KMS-11 (cell line): Measurements from ENCODE around the gene NYNRIN.

Experiments used
- H2AFZ ChIP-seq: fragments of 200-600 bp; sonication (generic); 2 replicates; pipeline ENCODE4 v1.6.1; 2016; ENCODE audit warnings: antibody characterized with exemption, mixed run types, low read depth
- H3K27ac ChIP-seq: fragments of 200-600 bp; sonication (generic); 2 replicates; pipeline ENCODE4 v1.6.1; 2016; ENCODE audit warnings: mild to moderate bottlenecking, mixed run types
- H3K27me3 ChIP-seq: fragments of 200-600 bp; sonication (generic); 2 replicates; pipeline ENCODE4 v1.6.1; 2017; ENCODE audit warnings: mild to moderate bottlenecking, low read depth, mixed run types, moderate library complexity; ENCODE audit not compliant: insufficient read depth
- H3K36me3 ChIP-seq: fragments of 200-600 bp; sonication (generic); 2 replicates; pipeline ENCODE4 v1.6.1; 2017; ENCODE audit warnings: mild to moderate bottlenecking, mixed run types; ENCODE audit not compliant: insufficient read depth
- H3K4me1 ChIP-seq: fragments of 200-600 bp; sonication (generic); 2 replicates; pipeline ENCODE4 v1.6.1; 2016; ENCODE audit warnings: mild to moderate bottlenecking, low read depth, mixed run types; ENCODE audit not compliant: poor library complexity, severe bottlenecking
- H3K4me2 ChIP-seq: fragments of 200-600 bp; sonication (generic); 2 replicates; pipeline ENCODE4 v1.7.0; 2016; ENCODE audit warnings: mild to moderate bottlenecking, mixed run types
- H3K4me3 ChIP-seq: fragments of 200-600 bp; sonication (generic); IDR thresholded peaks from 2 replicates; pipeline ENCODE4 v1.6.1; 2017; ENCODE audit warnings: low read depth, low read length, mixed read lengths; ENCODE audit not compliant: insufficient read depth
- H3K79me2 ChIP-seq: fragments of 200-600 bp; sonication (generic); 2 replicates; pipeline ENCODE4 v1.6.1; 2016; ENCODE audit warnings: low read depth, mixed run types; ENCODE audit not compliant: insufficient read depth
- H3K9ac ChIP-seq: fragments of 200-600 bp; sonication (generic); 2 replicates; pipeline ENCODE4 v1.6.1; 2016; ENCODE audit warnings: mild to moderate bottlenecking, mixed run types
- H4K20me1 ChIP-seq: fragments of 200-600 bp; sonication (generic); 2 replicates; pipeline ENCODE4 v1.6.1; 2016; ENCODE audit warnings: mild to moderate bottlenecking, mixed run types; ENCODE audit not compliant: insufficient read depth
- CTCF ChIP-seq: fragments of 200-600 bp; sonication (generic); conservative IDR thresholded peaks from 2 replicates; pipeline ENCODE4 v1.6.1; 2017; ENCODE audit warnings: low read depth, mild to moderate bottlenecking, antibody characterized with exemption, low read length, moderate library complexity, mixed read lengths

The NYNRIN gene

GRCh38 chr14:24461336-24461735 lies 62.5 kb downstream of the NYNRIN start:
- no peak overlapping the region for H3K9ac ChIP-seq
- no peaks in the 10 kb centered on the region for H3K79me2 ChIP-seq
- no peaks in the 10 kb centered on the region for H3K27me3 ChIP-seq
- no peaks in the 10 kb centered on the region for H3K4me1 ChIP-seq
- no peak overlapping the region for H3K27ac ChIP-seq
- no peak overlapping the region for H3K4me3 ChIP-seq
- no peak overlapping the region for H2AFZ ChIP-seq
- no peaks in the 10 kb centered on the region for H4K20me1 ChIP-seq
- H3K36me3 ChIP-seq, result no peaks in the 10 kb centered on the region
- TF ChIP-seq CTCF, result no peak
- H3K4me2 ChIP-seq, result no peak overlapping the region

GRCh38 chr14:24463017-24463883 lies 64.4 kb downstream of the NYNRIN start:
- no peak for TF ChIP-seq CTCF
- no peak overlapping the region for H3K27ac ChIP-seq
- H3K36me3 ChIP-seq, result no peaks in the 10 kb centered on the region
- H3K4me1 ChIP-seq, result no peaks in the 10 kb centered on the region
- H3K9ac ChIP-seq, result no peak overlapping the region
- no peaks in the 10 kb centered on the region for H4K20me1 ChIP-seq
- H3K4me3 ChIP-seq, result no peak overlapping the region
- H3K79me2 ChIP-seq, result no peaks in the 10 kb centered on the region
- no peak overlapping the region for H2AFZ ChIP-seq
- H3K27me3 ChIP-seq, result no peaks in the 10 kb centered on the region
- H3K4me2 ChIP-seq, result no peak overlapping the region

GRCh38 chr14:24463884-24464785 lies 65.3 kb downstream of the NYNRIN start:
- no peak overlapping the region for H3K4me3 ChIP-seq
- H3K4me2 ChIP-seq, result no peak overlapping the region
- H2AFZ ChIP-seq, result no peak overlapping the region
- no peaks in the 10 kb centered on the region for H3K79me2 ChIP-seq
- no peak overlapping the region for H3K9ac ChIP-seq
- H3K36me3 ChIP-seq, result no peaks in the 10 kb centered on the region
- H3K27me3 ChIP-seq, result no peaks in the 10 kb centered on the region
- H3K27ac ChIP-seq, result no peak overlapping the region
- no peak for TF ChIP-seq CTCF
- no peaks in the 10 kb centered on the region for H4K20me1 ChIP-seq
- H3K4me1 ChIP-seq, result no peaks in the 10 kb centered on the region

- no peak for TF ChIP-seq CTCF
- Histone ChIP-seq H3K27ac (no peak overlapping the region), H3K9ac (no peak overlapping the region), H4K20me1 (no peaks in the 10 kb centered on the region), H3K36me3 (no peaks in the 10 kb centered on the region), H3K4me1 (no peaks in the 10 kb centered on the region), H3K79me2 (no peaks in the 10 kb centered on the region), H3K27me3 (no peaks in the 10 kb centered on the region), H3K4me2 (no peak overlapping the region), H2AFZ (no peak overlapping the region), H3K4me3 (no peak overlapping the region)
Measured at GRCh38 chr14:24465368-24465767, 66.6 kb downstream of the NYNRIN start.
